ENCODE results near the gene ORM1.

The ORM1 gene

DNA sequence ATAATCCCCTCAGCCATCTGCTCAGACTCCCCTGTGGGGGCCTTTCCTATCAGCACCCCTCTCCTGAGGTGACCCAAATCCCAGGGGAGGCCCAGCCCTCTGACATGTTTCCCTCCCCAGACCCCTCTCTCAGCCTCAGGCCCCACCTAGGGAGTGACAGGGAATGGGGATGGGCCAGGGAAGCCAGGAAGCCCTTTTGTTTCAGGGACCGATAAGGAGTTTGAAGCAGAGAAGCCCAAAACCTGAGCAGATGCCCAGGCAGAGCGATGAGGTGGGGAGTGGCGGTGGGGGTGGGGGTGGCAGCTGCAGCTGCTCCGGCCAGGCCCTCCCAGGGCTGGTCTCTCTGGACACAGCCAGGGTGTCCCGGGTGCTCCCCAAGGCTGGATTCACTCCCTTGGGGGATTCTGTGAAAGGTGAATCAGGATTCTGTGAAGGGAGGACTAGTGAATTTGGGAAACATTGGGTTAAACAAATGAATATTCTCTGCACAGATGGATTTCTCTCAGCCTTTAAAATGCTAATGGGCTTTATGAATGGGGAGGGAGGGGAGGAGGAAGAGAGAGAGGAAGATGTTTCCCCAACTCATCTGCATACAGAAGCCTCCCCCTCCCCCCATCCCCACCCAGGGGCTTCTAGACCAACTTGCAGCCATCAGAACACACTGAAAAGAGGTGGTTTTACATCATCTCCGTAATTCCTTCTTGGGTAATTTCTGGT lies 47.5 kb downstream of the ORM1 start:
- no peak overlapping the region for H3K4me3 ChIP-seq (ENCODE audit: low read depth, low read length, poor library complexity, severe bottlenecking)
- peaks cover 52% of the 10 kb centered on the region; the same call in 1 of the 2 replicates for H3K36me3 ChIP-seq (ENCODE audit: insufficient read depth, low read length)
- peak overlapping the region; percentile 27 for H3K4me2 ChIP-seq (ENCODE audit: low read length)

DNA sequence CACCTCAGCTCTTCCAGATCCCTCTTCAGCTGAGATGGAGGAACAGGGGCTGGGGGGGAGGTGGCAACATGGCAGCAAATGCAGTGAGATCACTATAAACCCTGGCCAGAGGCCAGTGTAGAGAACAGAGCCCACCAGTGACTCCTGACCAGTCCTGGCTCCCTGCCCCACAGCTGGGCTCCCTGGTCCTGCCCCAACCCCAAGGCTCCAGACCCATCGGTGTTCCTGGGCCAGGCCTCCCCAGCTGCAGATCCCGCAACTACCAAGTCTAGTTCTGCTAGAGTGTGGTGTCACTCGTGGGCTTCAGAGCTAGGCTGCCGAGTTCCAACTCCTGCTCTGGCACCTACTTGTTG lies 48.0 kb downstream of the ORM1 start:
- H3K9ac ChIP-seq (ENCODE audit: low read length) = no peak overlapping the region; the same call in 1 of the 2 replicates
- peaks cover 8% of the 10 kb centered on the region for H3F3A ChIP-seq (ENCODE audit: insufficient read depth, low read length)
- no peak overlapping the region for H2AFZ ChIP-seq (ENCODE audit: low read length)
- no peaks in the 10 kb centered on the region for H3K9me3 ChIP-seq (ENCODE audit: low read length)
- peak overlapping the region; percentile 27; the same call in 1 of the 2 replicates for H3K4me2 ChIP-seq (ENCODE audit: low read length)
- no peaks in the 10 kb centered on the region for H3K79me2 ChIP-seq (ENCODE audit: insufficient read depth, low read length)
- H3K4me1 ChIP-seq (ENCODE audit: insufficient read depth, low read length, severe bottlenecking) = peaks cover 96% of the 10 kb centered on the region
- no peak for TF ChIP-seq EZH2 (IDR thresholded peaks at IDR 0.05; ENCODE audit: borderline replicate concordance, low read length)
- TF ChIP-seq, protein P1, sequence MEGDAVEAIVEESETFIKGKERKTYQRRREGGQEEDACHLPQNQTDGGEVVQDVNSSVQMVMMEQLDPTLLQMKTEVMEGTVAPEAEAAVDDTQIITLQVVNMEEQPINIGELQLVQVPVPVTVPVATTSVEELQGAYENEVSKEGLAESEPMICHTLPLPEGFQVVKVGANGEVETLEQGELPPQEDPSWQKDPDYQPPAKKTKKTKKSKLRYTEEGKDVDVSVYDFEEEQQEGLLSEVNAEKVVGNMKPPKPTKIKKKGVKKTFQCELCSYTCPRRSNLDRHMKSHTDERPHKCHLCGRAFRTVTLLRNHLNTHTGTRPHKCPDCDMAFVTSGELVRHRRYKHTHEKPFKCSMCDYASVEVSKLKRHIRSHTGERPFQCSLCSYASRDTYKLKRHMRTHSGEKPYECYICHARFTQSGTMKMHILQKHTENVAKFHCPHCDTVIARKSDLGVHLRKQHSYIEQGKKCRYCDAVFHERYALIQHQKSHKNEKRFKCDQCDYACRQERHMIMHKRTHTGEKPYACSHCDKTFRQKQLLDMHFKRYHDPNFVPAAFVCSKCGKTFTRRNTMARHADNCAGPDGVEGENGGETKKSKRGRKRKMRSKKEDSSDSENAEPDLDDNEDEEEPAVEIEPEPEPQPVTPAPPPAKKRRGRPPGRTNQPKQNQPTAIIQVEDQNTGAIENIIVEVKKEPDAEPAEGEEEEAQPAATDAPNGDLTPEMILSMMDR (IDR thresholded peaks at IDR 0.05; ENCODE audit: low read length) = no peak
- H3K9me2 ChIP-seq (ENCODE audit: low read depth, low read length) = no peaks in the 10 kb centered on the region
- peak overlapping the region; percentile 99 for H3K27ac ChIP-seq (ENCODE audit: low read depth, low read length, poor library complexity, severe bottlenecking)
- H4K20me1 ChIP-seq (ENCODE audit: insufficient read depth, low read length) = no peaks in the 10 kb centered on the region
- peaks cover 49% of the 10 kb centered on the region; the same call in 1 of the 2 replicates for H3K36me3 ChIP-seq (ENCODE audit: insufficient read depth, low read length)
- H3K4me3 ChIP-seq (ENCODE audit: low read depth, low read length, poor library complexity, severe bottlenecking) = no peak overlapping the region
- no peaks in the 10 kb centered on the region for H3K27me3 ChIP-seq (ENCODE audit: insufficient read depth, low read length)

More for the DNA sequence above, 47.5 kb downstream of the ORM1 start:
- Histone ChIP-seq H2AFZ (ENCODE audit: low read length) (no peak overlapping the region), H4K20me1 (ENCODE audit: insufficient read depth, low read length) (no peaks in the 10 kb centered on the region), H3F3A (ENCODE audit: insufficient read depth, low read length) (peaks cover 8% of the 10 kb centered on the region), H3K4me1 (ENCODE audit: insufficient read depth, low read length, severe bottlenecking) (peaks cover 97% of the 10 kb centered on the region), H3K27ac (ENCODE audit: low read depth, low read length, poor library complexity, severe bottlenecking) (peak overlapping the region; percentile 99), H3K9ac (ENCODE audit: low read length) (peak overlapping the region; percentile 49), H3K27me3 (ENCODE audit: insufficient read depth, low read length) (no peaks in the 10 kb centered on the region), H3K9me2 (ENCODE audit: low read depth, low read length) (no peaks in the 10 kb centered on the region), H3K9me3 (ENCODE audit: low read length) (no peaks in the 10 kb centered on the region), H3K79me2 (ENCODE audit: insufficient read depth, low read length) (no peaks in the 10 kb centered on the region)
- TF ChIP-seq EZH2 (IDR thresholded peaks at IDR 0.05; ENCODE audit: borderline replicate concordance, low read length) = no peak
- TF ChIP-seq, protein P1 (IDR thresholded peaks at IDR 0.05; ENCODE audit: low read length) = no peak

- Histone ChIP-seq H3K27me3 (ENCODE audit: insufficient read depth, low read length) (no peaks in the 10 kb centered on the region), H2AFZ (ENCODE audit: low read length) (no peak overlapping the region), H3K4me2 (ENCODE audit: low read length) (peak overlapping the region; percentile 59; the same call in 1 of the 2 replicates), H3F3A (ENCODE audit: insufficient read depth, low read length) (peaks cover 6% of the 10 kb centered on the region), H3K36me3 (ENCODE audit: insufficient read depth, low read length) (peaks cover 51% of the 10 kb centered on the region; the same call in 1 of the 2 replicates), H3K9ac (ENCODE audit: low read length) (peak overlapping the region; percentile 69; the same call in 1 of the 2 replicates), H3K4me1 (ENCODE audit: insufficient read depth, low read length, severe bottlenecking) (peaks cover 91% of the 10 kb centered on the region), H3K27ac (ENCODE audit: low read depth, low read length, poor library complexity, severe bottlenecking) (peak overlapping the region; percentile 99), H3K79me2 (ENCODE audit: insufficient read depth, low read length) (no peaks in the 10 kb centered on the region), H3K9me3 (ENCODE audit: low read length) (no peaks in the 10 kb centered on the region), H3K9me2 (ENCODE audit: low read depth, low read length) (no peaks in the 10 kb centered on the region), H4K20me1 (ENCODE audit: insufficient read depth, low read length) (no peaks in the 10 kb centered on the region), H3K4me3 (ENCODE audit: low read depth, low read length, poor library complexity, severe bottlenecking) (peak overlapping the region; percentile 31)
- TF ChIP-seq, protein P1 (IDR thresholded peaks at IDR 0.05; ENCODE audit: low read length) = no peak
- TF ChIP-seq EZH2 (IDR thresholded peaks at IDR 0.05; ENCODE audit: borderline replicate concordance, low read length) = no peak
Measured at GRCh38 chr9:114371343-114371944, 48.5 kb downstream of the ORM1 start.

Measured in OCI-LY1 (cell line).